ENCODE measurements around the gene KRT78. TPM values are rescaled to one million over a fixed set of nuclear protein-coding genes. Genes with fewer than 3 reads are reported as not detected.

Gene KRT78
- total and polyA plus RNA-seq, 2 of the 13 experiments (the other 11 are each of a cell fraction or from before 2014, with no cell fraction given) = not detected

- TF ChIP-seq KDM5B (CRISPR knock-in tag; IDR thresholded peaks at IDR 0.05; ENCODE audit: borderline replicate concordance) (0 out of 2 replicates have a peak, but pooled peaks have one; percentile 38), XRCC5 (optimal IDR thresholded peaks at IDR 0.05; ENCODE audit: low read length) (peak; percentile 90)
Measured at GRCh38 chr12:52865090-52865944, 16.5 kb upstream of the KRT78 start (continued).

- H3K27me3 ChIP-seq (ENCODE audit: control insufficient read depth in 1 of 2, insufficient read depth in 2 of 2, low read length in 2 of 2) = no peaks in the 10 kb centered on the region
- no peaks in the 10 kb centered on the region for H4K20me1 ChIP-seq (ENCODE audit: insufficient read depth, low read length)
- ChIA-PET CTCF (ENCODE audit: low intra/inter-chr PET ratio, low total read pairs) (no interaction called here), POLR2A (no interaction called here)
- no peak overlapping the region for H3K9ac ChIP-seq (ENCODE audit: insufficient read depth, low read depth, low read length)
- H3K36me3 ChIP-seq (replicated peaks in 1 of 2; ENCODE audit: control insufficient read depth in 1 of 2, insufficient read depth in 2 of 2, low read length in 2 of 2) = no peaks in the 10 kb centered on the region
- TF ChIP-seq SMARCE1 (IDR thresholded peaks at IDR 0.05; ENCODE audit: borderline replicate concordance) (no peak), DMTF1 (CRISPR knock-in tag; IDR thresholded peaks at IDR 0.05) (no peak), FOXP4 (CRISPR knock-in tag; IDR thresholded peaks at IDR 0.05) (no peak)
- intact Hi-C loops (cut with micrococcal nuclease; ENCODE audit: unreplicated experiment) (no loop called here), in situ Hi-C loops (cut with HindIII; ENCODE audit: extremely low pct_ligation_motif_present, low pct_unique_long_range_greater_than_20kb) (loop anchor here (10.0 kb wide), 1 partner anchor 147 kb away; no protein-coding TSS in a partner anchor)
- FAIRE-seq (no peak), ATAC-seq (no peak), DNase-seq (ENCODE audit: low spot score) (no peak)
- H3K4me3 ChIP-seq (replicated peaks in 1 of 3; ENCODE audit: insufficient read depth in 1 of 3, low read depth in 2 of 3, low read length in 3 of 3) = no peak overlapping the region
- no peak overlapping the region for H3K4me2 ChIP-seq (ENCODE audit: low read depth, low read length)
- WGBS (ENCODE audit: low lambda C conversion rate) = 30% methylated on average over 2 of the region's 2 CpGs
- peaks cover 2% of the 10 kb centered on the region for H3K4me1 ChIP-seq (ENCODE audit: insufficient read depth, low read length)
- H3K79me2 ChIP-seq (ENCODE audit: insufficient read depth, low read length) = no peaks in the 10 kb centered on the region
- no peak overlapping the region for H2AFZ ChIP-seq (ENCODE audit: low read length)
- no TSS peak for BruUV-seq (replicated peaks)
- H3K27ac ChIP-seq (ENCODE audit: extremely low read length, insufficient read depth, low read length) = no peak overlapping the region
- H3K9me3 ChIP-seq (ENCODE audit: low read length) = no peaks in the 10 kb centered on the region
Measured at GRCh38 chr12:52862023-52862422, 13.2 kb upstream of the KRT78 start.
